Measurements from ENCODE around the gene LIMK1.
"Not testable (repeated sequence)": the region's sequence is repeated elsewhere in the genome, so short reads cannot be mapped to it uniquely, and the experiment has no call there.

LIMK1 gene

DNA sequence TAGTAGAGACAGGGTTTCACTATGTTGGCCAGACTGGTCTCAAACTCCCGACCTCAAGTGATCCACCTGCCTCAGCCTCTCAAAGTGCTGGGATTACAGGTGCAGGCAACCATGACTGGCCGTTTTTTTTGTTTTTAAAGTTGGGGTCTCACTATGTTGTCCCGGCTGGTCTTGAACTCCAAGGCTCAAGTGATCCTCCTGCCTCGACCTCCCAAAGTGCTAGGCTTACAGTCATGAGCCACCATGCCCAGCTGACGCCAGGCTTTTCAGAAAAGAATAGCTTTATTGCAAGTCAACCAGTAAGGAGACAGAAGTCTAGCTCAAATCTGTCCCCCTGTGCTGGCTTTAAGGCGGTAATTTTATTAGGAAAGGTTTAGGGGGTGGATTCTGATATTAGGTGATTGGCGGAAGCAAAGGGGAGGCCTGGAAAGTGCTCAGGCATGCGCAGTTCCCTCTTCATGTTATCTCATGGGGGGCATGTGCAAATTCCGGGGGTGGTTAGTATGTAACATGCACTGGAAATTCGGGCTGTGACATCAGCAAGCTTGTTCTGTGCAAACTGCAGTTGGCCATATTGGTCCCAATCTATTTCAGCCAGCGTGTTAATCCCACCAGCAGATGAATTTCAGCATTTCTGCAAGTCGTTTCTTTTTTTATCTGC, 42.7 kb downstream of the LIMK1 start:
- DNase-seq, result no peak

DNA sequence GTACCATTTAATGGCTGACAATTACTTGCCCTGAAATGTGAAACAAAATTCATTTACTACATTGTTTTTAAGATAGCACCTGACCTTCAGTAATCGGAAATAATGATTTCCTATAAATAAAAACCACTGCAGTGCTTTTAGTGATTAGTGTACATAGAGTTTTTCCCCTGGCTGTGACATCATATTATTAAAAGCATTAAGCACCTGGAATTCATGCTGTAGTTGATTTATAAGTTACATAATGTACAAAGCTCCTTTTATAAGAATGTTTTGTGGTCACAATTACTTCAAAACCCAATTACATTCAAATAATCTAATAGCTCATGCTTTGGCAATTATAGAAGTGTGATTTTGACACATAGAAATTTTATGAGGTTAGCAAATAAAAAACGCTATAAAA, 46.3 kb downstream of the LIMK1 start:
- no peak for DNase-seq

DNA sequence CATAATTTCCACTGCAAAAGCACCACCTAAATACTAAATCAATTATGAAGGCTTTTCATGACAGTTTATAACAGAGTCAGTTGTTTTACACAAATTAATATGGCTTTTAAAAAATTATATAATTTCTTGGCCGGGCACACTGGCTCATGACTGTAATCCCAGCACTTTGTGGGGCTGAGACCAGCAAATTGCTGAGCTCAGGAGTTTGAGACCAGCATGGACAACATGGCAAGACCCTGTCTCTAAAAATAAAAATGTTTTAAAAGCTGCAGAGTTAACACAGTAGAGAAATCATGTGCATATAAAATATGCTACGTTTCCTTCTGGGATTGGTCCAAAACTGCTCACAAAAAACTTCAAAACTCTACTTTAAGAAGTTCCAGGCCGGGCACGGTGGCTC, 46.9 kb downstream of the LIMK1 start:
- DNase-seq, result no peak

DNA sequence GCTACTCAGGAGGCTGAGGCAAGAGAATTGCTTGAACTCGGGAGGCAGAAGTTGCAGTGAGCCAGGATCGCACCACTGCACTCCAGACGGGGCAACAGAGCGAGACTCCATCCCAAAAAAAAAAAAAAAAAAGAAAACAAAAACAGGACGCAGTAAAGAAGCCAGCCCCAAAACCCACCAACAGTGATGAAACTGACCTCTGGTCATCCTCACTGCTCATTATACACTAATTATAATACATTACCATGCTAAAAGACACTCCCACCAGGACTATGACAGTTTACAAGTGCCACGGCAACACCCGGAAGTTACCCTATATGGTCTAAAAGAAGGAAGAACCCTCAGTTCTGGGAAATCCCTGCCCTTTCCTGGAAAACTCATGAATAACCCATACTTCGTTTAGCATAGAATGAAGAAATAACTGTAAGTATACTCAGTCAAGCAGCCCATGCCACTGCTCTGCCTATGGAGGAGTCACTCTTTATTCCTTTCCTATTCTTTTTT, 50.6 kb downstream of the LIMK1 start:
- no peak for DNase-seq

DNA sequence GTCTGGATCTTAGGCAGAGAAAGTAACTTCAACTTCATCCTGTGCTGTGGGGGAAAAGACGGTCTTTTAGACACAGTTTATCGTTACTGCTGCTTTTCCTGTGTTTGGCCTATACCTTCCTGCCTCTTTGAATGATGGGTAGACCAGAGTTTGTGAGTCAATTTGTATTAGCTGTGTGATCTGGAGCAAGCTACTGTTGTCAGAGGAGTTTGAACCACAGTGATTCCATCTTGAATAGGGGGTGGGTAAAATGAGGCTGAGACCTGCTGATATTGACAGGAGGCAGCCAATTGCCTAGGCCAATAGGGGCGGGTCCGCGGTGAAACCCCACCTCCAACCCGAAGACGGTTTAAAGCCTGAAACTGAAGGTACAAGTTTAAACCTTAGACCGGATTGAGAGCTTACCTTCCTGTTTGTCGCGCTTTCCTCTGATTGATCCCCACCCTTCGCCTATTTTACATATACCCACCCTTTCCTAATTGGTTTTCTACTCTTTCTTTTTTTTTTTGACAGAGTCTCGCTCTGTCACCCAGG, 54.8 kb downstream of the LIMK1 start:
- no peak for DNase-seq

DNA sequence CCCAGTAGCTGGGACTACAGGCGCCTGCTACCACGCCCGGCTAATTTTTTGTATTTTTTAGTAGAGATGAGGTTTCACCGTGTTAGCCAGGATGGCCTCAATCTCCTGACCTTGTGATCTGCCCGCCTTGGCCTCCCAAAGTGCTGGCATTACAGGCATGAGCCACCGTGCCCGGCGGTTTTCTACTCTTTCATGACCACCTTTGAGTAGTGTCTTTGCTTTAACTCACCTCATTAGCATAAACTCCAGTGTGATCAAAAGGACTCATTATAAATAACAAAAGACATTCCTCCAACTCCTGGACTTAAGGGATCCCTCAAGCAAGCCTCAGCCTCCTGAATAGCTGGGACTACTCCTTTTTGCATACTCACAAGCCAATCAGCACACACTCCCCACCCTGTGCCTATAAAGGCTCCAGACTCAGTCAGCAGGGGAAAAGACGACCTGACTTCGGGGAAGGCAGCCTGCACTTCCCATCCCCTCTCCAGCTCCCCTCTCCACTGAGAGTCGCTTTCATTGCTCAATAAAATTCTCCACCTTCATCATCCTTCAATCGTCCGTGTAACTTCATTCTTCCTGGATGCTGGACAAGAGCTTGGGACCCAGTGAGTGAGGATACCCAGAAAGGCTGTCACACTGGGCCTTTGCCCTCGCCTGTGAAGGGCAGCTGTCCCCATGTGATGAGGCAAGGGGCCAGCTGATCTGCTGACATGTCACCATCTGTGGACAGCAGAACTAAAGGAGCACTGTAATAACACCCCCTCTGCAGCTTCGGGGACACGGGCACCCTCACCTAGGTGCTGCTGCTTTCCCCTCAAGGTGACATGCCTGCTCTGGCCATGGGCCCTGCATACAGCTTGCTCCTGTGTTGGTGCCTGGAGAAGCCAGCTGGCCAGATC, 55.6 kb downstream of the LIMK1 start:
- no peak for DNase-seq

DNA sequence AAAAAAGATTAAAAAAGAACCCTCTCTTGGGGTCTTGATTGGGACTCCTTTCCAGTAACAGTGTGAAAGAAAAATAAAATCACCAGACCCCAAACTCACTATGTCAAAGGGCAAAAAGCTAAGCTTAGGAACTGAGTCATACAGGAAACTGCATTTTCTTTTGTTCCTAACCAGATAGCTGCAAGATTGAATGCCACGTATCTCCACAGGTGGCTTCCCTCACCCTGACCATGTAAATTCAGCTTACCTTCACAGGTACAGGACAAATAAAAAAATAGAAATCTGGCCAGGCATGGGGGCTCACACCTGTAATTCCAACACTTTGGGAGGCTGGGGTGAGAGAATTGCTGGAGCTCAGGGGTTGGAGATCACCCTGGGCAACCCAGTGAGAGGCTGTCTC, 58.1 kb downstream of the LIMK1 start:
- DNase-seq, result no peak

DNA sequence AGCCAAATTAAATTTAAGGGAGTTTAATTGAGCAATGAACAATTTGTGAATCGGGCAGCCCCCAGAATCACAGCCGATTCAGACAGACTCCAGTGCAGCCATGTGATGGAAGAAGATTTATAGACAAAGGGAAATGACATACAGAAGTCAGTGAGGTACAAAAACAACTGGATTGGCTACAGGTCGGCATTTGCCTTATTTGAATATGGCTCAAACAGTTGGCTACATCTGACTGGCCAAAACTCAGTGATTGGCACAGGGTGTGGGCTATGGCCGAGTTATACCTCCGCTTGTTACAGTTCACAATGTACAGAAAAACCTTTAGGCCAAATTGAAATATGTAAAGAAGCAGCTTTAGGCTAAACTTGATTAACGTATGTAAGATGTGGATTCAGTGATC, 59.8 kb downstream of the LIMK1 start:
- no peak for DNase-seq

DNA sequence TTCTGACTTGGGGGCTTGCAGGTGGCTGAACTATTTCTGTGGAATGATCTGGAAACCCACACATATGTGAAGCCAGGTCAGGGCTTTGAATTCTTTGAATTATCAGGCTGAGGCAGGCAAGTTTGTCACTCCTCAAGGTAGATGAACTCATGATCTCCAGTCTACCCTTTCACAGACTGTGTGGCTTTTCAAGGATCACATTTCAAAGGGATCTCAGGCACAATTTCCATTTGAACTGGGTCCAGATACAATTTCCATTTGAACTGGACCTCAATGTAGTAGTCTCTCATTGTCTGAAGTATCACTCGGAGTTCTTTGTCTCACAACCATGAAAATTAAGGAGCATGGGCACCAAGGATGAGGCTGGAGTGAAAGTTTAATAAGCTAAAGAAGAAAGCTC, 64.9 kb downstream of the LIMK1 start:
- no peak for DNase-seq

DNA sequence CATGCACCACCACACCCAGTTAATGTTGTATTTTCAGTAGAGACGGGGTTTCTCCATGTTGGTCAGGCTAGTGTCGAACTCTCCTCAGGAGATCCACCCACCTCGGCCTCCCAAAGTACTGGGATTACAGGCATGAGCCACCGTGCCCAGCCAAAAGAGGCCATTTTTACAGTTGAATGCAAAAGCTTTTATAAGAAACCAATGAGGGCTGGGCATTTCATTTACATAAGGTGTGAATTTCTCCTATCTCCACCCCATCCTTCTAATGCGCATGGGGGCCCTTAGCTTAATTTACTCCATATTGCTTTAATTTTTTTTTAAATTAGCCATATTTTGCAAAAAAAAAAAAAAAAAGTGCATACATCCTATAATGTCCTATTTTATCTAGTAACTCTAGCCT, 65.5 kb downstream of the LIMK1 start:
- DNase-seq, result no peak

DNA sequence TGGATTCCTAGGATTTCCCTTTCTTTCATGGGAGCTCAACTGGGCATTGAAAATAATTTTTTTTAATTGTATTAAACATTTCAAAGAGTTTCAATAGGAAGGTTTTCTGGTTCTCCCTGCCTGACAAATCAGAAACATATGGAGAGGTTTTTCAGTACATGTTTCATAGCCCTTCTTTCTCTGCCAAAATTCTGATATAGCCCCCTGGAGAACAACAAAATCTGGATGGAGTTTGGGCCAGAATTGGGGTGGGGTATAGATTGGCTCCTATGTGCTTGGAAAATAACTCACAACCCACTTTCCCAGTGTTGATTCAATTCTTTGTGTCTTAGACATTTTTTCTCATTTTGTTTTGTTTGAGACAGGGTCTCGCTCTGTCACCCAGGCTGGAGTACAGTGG, 66.0 kb downstream of the LIMK1 start:
- DNase-seq, result no peak

DNA sequence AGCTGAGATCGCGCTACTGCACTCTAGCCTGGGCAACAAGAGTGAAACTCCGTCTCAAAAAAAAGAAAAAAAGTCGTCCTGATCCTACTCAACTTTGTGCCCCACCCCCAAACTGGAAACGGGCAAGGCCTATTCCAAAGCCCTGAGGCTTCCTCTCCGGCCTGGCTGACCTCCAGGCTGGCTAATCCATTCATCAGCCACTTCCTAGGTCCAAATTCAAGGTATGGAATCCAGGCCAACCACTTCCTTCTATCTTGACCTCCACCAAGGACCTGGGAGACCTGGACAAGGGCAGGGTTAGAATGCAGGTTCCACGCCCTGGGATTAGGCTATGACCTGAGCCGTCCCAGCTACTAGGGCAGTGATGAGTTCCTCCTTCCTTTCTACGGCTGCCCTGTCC, 70.1 kb downstream of the LIMK1 start:
- no peak for DNase-seq

DNA sequence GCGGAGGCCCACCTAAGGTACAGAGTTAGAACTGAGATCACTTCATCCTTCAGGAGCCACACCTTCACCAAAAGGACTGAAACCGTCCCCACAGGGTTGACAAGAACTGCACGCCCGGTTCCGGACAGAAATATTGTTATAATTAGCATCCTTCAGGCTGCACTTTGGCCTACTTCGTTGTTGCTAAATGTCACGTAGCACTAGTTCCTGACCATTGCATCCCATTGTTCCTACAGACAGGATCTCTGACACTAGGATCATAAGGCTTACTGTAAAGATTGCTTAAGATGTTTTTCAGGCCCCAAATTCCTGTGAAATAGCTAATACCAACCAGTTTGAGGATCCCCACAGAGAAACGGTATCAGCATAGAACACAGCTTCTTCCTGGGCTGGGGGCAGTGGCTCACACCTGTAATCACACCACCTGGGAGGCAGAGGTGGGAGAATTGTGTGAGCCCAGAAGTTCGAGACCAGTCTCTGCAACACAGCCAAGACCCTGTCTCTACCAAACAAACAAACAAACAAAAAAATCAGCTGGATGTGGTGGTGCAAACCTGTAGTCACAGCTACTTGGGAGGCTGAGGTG, 72.3 kb downstream of the LIMK1 start:
- DNase-seq, result no peak

DNA sequence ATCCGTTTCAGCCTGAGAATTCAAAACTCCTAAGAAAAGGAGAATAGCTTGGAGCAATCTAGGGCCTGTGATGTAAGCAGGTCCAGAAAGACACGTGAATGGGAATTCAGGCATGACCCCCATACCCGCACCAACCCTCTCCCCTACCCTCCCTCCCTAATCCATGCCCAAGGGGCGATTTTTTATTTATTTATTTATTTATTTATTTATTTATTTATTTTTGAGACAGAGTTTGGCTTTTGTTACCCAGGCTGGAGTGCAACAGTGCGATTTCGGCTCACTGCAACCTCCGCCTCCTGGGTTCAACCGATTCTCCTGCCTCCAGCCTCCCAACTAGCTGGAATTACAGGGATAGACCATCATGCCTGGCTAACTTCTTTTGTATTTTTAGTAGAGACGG, 74.0 kb downstream of the LIMK1 start:
- DNase-seq, result no peak

DNA sequence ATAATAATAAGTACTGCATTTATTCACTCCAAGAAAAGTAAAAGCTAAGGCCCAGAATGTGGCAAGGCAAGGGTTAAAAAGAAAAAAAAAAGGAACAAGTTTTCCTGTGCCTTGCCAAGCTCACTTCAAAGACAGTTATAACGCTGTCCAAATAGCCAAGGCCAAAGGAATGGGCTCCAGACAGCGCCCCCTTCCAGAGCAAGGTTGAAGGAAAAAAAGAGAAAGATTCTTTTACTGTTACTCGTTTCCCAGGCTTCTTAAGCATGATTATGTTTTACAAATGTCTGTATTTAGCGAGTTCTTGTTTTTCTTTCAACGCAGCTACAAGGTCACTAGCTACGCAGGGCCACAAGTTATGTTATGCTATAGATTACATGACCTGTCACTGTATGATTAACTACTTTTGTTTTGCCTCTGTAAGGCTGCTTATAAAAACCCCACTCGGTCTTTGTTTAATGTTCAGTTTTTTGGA, 81.4 kb downstream of the LIMK1 start:
- no peak for DNase-seq

DNA sequence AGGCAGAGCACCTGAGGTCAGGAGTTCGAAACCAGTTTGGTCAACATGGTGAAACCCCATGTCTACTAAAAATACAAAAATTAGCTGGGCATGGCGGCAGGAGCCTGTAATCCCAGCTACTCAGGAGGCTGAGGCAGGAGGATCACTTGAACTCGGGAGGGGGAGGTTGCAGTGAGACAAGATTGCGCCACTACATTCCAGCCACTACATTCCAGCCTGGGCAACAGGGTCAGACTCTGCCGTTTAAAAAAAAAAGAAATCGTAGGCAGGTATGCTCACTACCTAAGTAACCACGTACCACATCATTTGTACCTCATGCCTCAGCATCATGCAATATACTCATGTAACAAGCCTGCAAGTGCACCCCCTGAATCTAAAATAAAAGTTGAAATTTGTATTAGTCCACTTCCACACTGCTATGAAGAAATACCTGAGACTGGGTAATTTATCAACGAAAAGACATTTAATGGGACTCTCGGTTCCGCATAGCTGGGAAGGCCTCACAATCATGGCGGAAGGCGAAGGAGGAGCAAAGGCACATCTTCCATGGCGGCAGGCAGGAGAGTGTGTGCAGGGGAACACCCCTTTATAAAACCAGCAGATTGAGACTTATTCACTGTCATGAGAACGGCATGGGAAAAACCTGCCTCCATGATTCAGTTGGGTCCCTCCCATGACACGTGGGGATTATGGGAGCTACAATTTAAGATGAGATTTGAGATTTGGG, 82.4 kb downstream of the LIMK1 start:
- DNase-seq, result no peak

DNA sequence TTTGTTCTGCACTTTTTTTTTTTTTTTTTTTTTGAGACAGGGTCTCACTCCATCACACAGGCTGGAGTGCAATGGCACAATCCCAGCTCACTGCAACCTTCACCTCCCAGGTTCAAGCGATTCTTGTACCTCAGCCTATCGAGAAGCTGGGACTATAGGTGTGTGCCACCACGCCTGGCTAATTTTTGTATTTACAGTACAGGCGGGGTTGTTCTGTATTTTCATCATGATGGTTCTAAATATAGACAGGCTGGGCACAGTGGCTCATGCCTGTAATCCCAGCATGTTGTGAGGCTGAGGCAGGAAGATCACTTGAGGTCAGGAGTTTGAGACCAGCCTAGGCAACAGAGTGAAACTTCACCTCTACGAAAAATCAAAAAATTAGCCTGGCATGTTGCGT, 83.7 kb downstream of the LIMK1 start:
- DNase-seq, result not testable (repeated sequence)

Measured in RPMI8226 (cell line).